Endothelial cell of umbilical vein (primary cell): ENCODE measurements around the gene IDNK. TPM values are rescaled to one million over a fixed set of nuclear protein-coding genes. Genes with fewer than 3 reads are reported as not detected.

ENCODE experiments used
- BruUV-seq: library from RNA; stranded (reverse); fragments of 400-500 nt; replicated peaks from 2 replicates; lab custom pipeline; 2021; lab: Mats Ljungman, UMichigan
- CTCF ChIA-PET: fragments of 300-600, 350-600 bp; sonication (Branson Sonifier 250); formaldehyde crosslinking; loops from one replicate; lab custom pipeline; 2021; ENCODE audit warnings: antibody characterized with exemption, inconsistent platforms; lab: Charles Lee
- POLR2A ChIA-PET: fragments of 300-600, 350-600 bp; sonication (Branson Sonifier 250); formaldehyde crosslinking; loops from one replicate; lab custom pipeline; 2021; ENCODE audit warnings: antibody characterized with exemption, inconsistent platforms; lab: Charles Lee
- DNase-seq: peaks from one replicate; pipeline ENCODE4 v3.0.0-alpha.2; 2011; ENCODE audit warnings: low read depth, low spot score
- FAIRE-seq: peaks from 2 replicates; lab custom pipeline; 2011; peaks lifted over from hg19 to GRCh38; lab: Jason Lieb, UNC
- H2AFZ ChIP-seq: 2 replicates; pipeline ENCODE4 v1.6.0; 2012; ENCODE audit warnings: low read depth, low read length, control low read depth, inconsistent platforms
- H3K27ac ChIP-seq: 2 replicates; pipeline ENCODE4 v1.5.1; 2011; ENCODE audit warnings: low read depth, mild to moderate bottlenecking, control low read depth, low read length, moderate library complexity; ENCODE audit not compliant: insufficient read depth
- H3K27me3 ChIP-seq, 2 experiments: 2 replicates each; pipeline versions ENCODE4 v1.6.0 to v1.6.1; 2011; ENCODE audit warnings: low read length in 2 of 2, mixed read lengths in 1 of 2; ENCODE audit not compliant: control insufficient read depth in 2 of 2, insufficient read depth in 2 of 2
- H3K36me3 ChIP-seq, 2 experiments: 2 replicates in 1 of 2; 3 replicates in 1 of 2; pipeline ENCODE4 v1.5.1; 2011; ENCODE audit warnings: low read length in 2 of 2, mild to moderate bottlenecking in 1 of 2, moderate library complexity in 1 of 2; ENCODE audit not compliant: control insufficient read depth in 2 of 2, insufficient read depth in 2 of 2; ENCODE audit errors: extremely low read depth in 1 of 2
- H3K4me1 ChIP-seq: 3 replicates; pipeline ENCODE4 v1.5.1; 2011; ENCODE audit warnings: mild to moderate bottlenecking, low read length; ENCODE audit not compliant: control insufficient read depth, insufficient read depth; ENCODE audit errors: extremely low read depth
- H3K4me2 ChIP-seq: 2 replicates; pipeline ENCODE4 v1.6.1; 2011; ENCODE audit warnings: low read length, control low read depth, mixed read lengths; ENCODE audit not compliant: insufficient read depth
- H3K4me3 ChIP-seq, 3 experiments: fragments of 200-600 bp in 1 of 3; sonication (generic), shearing (Covaris generic) in 1 of 3; replicated peaks in 1 of 3; 2 replicates each; pipeline ENCODE4 v1.5.1; 2011 to 2016; ENCODE audit warnings: control low read depth in 3 of 3, low read length in 3 of 3, mild to moderate bottlenecking in 2 of 3, inconsistent platforms in 1 of 3, low read depth in 1 of 3, moderate library complexity in 1 of 3; ENCODE audit not compliant: insufficient read depth in 1 of 3
- H3K79me2 ChIP-seq: 2 replicates; pipeline ENCODE4 v1.6.0; 2012; ENCODE audit warnings: low read length, inconsistent platforms; ENCODE audit not compliant: control insufficient read depth, insufficient read depth
- H3K9ac ChIP-seq: replicated peaks from 2 replicates; pipeline ENCODE3; 2011; ENCODE audit warnings: low read length, control low read depth; ENCODE audit not compliant: insufficient read depth; ENCODE audit errors: extremely low read depth
- H3K9me1 ChIP-seq: replicated peaks from 3 replicates; pipeline ENCODE4 v1.6.0; 2011; ENCODE audit warnings: mild to moderate bottlenecking, low read length; ENCODE audit not compliant: control insufficient read depth, insufficient read depth; ENCODE audit errors: extremely low read depth
- H3K9me3 ChIP-seq: replicated peaks from 2 replicates; pipeline ENCODE4 v1.5.1; 2012; ENCODE audit warnings: low read length, inconsistent platforms; ENCODE audit not compliant: control insufficient read depth, insufficient read depth
- H4K20me1 ChIP-seq: replicated peaks from 2 replicates; pipeline ENCODE3; 2011; ENCODE audit warnings: mild to moderate bottlenecking, low read length; ENCODE audit not compliant: control insufficient read depth, insufficient read depth; ENCODE audit errors: extremely low read depth
- EZH2 ChIP-seq: IDR thresholded peaks from 2 replicates; pipeline ENCODE4 v1.6.1; 2012; ENCODE audit warnings: borderline replicate concordance, low read depth, mild to moderate bottlenecking, moderate library complexity, low read length, inconsistent platforms; ENCODE audit not compliant: severe bottlenecking
- FOS ChIP-seq: IDR thresholded peaks from 2 replicates; pipeline ENCODE4 v1.6.1; 2011; ENCODE audit warnings: mild to moderate bottlenecking, low read length, moderate library complexity, borderline replicate concordance; ENCODE audit not compliant: insufficient read depth
- GATA2 ChIP-seq: IDR thresholded peaks from 2 replicates; pipeline ENCODE4 v1.7.0; 2011; ENCODE audit warnings: low read depth, mild to moderate bottlenecking, moderate library complexity, mixed read lengths, low read length; ENCODE audit not compliant: insufficient read length, insufficient read depth
- JUN ChIP-seq: IDR thresholded peaks from 2 replicates; pipeline ENCODE4 v1.6.1; 2011; ENCODE audit warnings: borderline replicate concordance, low read depth; ENCODE audit not compliant: insufficient read length, insufficient read depth
- MAX ChIP-seq: IDR thresholded peaks from 2 replicates; pipeline ENCODE4 v1.6.1; 2011; ENCODE audit not compliant: insufficient read depth, insufficient read length
- MYC ChIP-seq: IDR thresholded peaks from one replicate; pipeline ENCODE4 v1.6.1; 2011; ENCODE audit warnings: mild to moderate bottlenecking, low read depth, low read length
- POLR2A ChIP-seq: IDR thresholded peaks from 2 replicates; pipeline ENCODE4 v1.6.1; 2012; ENCODE audit warnings: low read depth, mild to moderate bottlenecking, control low read depth, low read length
- POLR2AphosphoS5 ChIP-seq: IDR thresholded peaks from 2 replicates; pipeline ENCODE4 v1.6.1; 2012; ENCODE audit warnings: low read depth, mild to moderate bottlenecking, control low read depth, low read length, moderate library complexity; ENCODE audit not compliant: insufficient read depth
- dilution Hi-C: fragments of 300-500 bp; cut with MboI; formaldehyde crosslinking; loops from one replicate; pipeline ENCODE4 v1.15.0; 2019; ENCODE audit warnings: low sequenced_read_pairs; ENCODE audit not compliant: extremely low pct_ligation_motif_present
- intact Hi-C: fragments of 100-400 bp; cut with micrococcal nuclease; formaldehyde crosslinking; loops from one replicate; pipeline ENCODE4 v1.10.0; 2022
- polyA plus RNA-seq, 4 experiments: library from polyadenylated mRNA; depleted of rRNA in 3 of 4; stranded (reverse) in 3 of 4; unstranded in 1 of 4; fragments of >200 nt; gene quantifications; 2 replicates each; pipeline versions ENCODE4 v1.2.1 to v1.2.3, GENCODE V29; 2011 to 2012; ENCODE audit warnings: missing spikeins in 1 of 4
- total RNA-seq: library from RNA; stranded (reverse); gene quantifications from 2 replicates; pipeline ENCODE4 v1.2.3, GENCODE V29; 2021
- TF ChIP-seq, protein P1 (sequence below), 2 donors: IDR thresholded peaks; 1 replicate in 1 of 2; 2 replicates in 1 of 2; pipeline ENCODE4 v1.5.1; 2011; ENCODE audit warnings: low read length in 2 of 2, mild to moderate bottlenecking in 2 of 2, moderate library complexity in 2 of 2, control low read depth in 1 of 2, inconsistent platforms in 1 of 2, low read depth in 1 of 2; ENCODE audit not compliant: insufficient read depth in 1 of 2; ENCODE audit errors: extremely low read depth in 1 of 2

IDNK gene
- total and polyA plus RNA-seq, 2 donors (not counting 3 experiments of a cell fraction or from before 2014, with no cell fraction given), result 2.7 to 4.5 TPM

DNA sequence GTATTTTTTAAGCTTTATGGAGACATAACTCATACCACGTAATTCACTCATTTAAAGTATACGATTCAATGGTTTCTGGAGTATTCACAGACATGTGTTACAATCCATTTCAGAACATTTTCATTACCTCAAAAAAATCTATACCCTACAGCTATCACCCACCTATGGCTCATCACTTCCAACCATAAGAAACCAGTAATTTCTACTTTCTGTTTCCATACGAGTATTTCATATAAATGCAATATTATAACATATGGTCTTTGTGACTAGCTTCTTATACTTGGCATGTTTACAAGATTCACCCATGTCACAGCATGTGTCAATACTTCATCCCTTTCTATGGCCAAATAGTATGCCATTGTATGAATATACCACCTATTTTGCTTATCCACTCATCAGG lies 66.0 kb downstream of the IDNK start:
- intact Hi-C loops, result no loop called here
- POLR2A ChIA-PET, result no interaction called here

GRCh38 chr9:83691492-83691891 lies 68.5 kb downstream of the IDNK start:
- DNase-seq (no peak), FAIRE-seq (no peak)
- no peaks in the 10 kb centered on the region for H3K36me3 ChIP-seq
- no peak overlapping the region for H3K4me2 ChIP-seq
- peaks cover 100% of the 10 kb centered on the region for H3K79me2 ChIP-seq
- no peaks in the 10 kb centered on the region for H3K9me1 ChIP-seq
- H3K4me3 ChIP-seq, result no peak overlapping the region
- TF ChIP-seq MYC, result no peak
- TF ChIP-seq FOS, result no peak
- TF ChIP-seq, protein P1, sequence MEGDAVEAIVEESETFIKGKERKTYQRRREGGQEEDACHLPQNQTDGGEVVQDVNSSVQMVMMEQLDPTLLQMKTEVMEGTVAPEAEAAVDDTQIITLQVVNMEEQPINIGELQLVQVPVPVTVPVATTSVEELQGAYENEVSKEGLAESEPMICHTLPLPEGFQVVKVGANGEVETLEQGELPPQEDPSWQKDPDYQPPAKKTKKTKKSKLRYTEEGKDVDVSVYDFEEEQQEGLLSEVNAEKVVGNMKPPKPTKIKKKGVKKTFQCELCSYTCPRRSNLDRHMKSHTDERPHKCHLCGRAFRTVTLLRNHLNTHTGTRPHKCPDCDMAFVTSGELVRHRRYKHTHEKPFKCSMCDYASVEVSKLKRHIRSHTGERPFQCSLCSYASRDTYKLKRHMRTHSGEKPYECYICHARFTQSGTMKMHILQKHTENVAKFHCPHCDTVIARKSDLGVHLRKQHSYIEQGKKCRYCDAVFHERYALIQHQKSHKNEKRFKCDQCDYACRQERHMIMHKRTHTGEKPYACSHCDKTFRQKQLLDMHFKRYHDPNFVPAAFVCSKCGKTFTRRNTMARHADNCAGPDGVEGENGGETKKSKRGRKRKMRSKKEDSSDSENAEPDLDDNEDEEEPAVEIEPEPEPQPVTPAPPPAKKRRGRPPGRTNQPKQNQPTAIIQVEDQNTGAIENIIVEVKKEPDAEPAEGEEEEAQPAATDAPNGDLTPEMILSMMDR (IDR thresholded peaks at IDR 0.05; ENCODE audit: extremely low read depth in 1 of 2, insufficient read depth in 1 of 2, low read depth in 1 of 2, low read length in 2 of 2), result no peak
- no peak for TF ChIP-seq EZH2
- no peak for TF ChIP-seq JUN
- no peak for TF ChIP-seq GATA2
- TF ChIP-seq MAX, result no peak
- TF ChIP-seq POLR2AphosphoS5, result no peak
- TF ChIP-seq POLR2A, result no peak
- dilution Hi-C loops (no loop called here), intact Hi-C loops (no loop called here)
- ChIA-PET POLR2A (no interaction called here), CTCF (interaction anchor here (1.1 to 1.9 kb wide), 2 partner anchors 12 to 15 kb away, joined by 3 to 5 read pairs; no protein-coding TSS in a partner anchor)
- no peak overlapping the region for H2AFZ ChIP-seq
- H3K27me3 ChIP-seq, result no peaks in the 10 kb centered on the region
- no TSS peak for BruUV-seq
- no peak overlapping the region for H3K9ac ChIP-seq
- no peaks in the 10 kb centered on the region for H3K4me1 ChIP-seq
- no peak overlapping the region for H3K27ac ChIP-seq
- no peaks in the 10 kb centered on the region for H3K9me3 ChIP-seq
- H4K20me1 ChIP-seq, result peaks cover 32% of the 10 kb centered on the region

More for the DNA sequence above, 66.0 kb downstream of the IDNK start:
- Histone ChIP-seq H3K27me3 (no peaks in the 10 kb centered on the region), H3K9ac (no peak overlapping the region), H3K9me1 (no peaks in the 10 kb centered on the region), H3K9me3 (no peaks in the 10 kb centered on the region), H3K79me2 (peaks cover 100% of the 10 kb centered on the region), H3K4me1 (no peaks in the 10 kb centered on the region), H3K4me2 (no peak overlapping the region), H2AFZ (no peak overlapping the region), H4K20me1 (peaks cover 29% of the 10 kb centered on the region), H3K36me3 (peaks cover 0 to 2% of the 10 kb centered on the region in 2 experiments), H3K4me3 (no peak overlapping the region), H3K27ac (no peak overlapping the region)
- FAIRE-seq (no peak), DNase-seq (no peak)
- TF ChIP-seq MAX (no peak), JUN (no peak)
- TF ChIP-seq, protein P1 (IDR thresholded peaks at IDR 0.05; ENCODE audit: extremely low read depth in 1 of 2, insufficient read depth in 1 of 2, low read depth in 1 of 2, low read length in 2 of 2), result no peak
- CTCF ChIA-PET, result interaction anchor here (1.5 kb wide), 1 partner anchor 19 kb away, joined by 4 read pairs; the partner anchor contains the start of gene UBQLN1
- BruUV-seq, result no TSS peak
- dilution Hi-C loops, result no loop called here
